ENCODE data around the gene DAB1. TPM values are rescaled to one million over a fixed set of nuclear protein-coding genes. Genes with fewer than 3 reads are reported as not detected.

Gene DAB1
- total and polyA plus RNA-seq, 2 of the 8 experiments (the other 6 are each of a cell fraction or from before 2014, with no cell fraction given): 4.4 to 11.8 TPM

GRCh38 chr1:57369889-57370288, 54.0 kb downstream of the DAB1 start:
- ChIA-PET POLR2A (ENCODE audit: partially characterized antibody) (interaction anchor here (0.5 kb wide), 1 partner anchor 62 kb away, joined by 3 read pairs; no protein-coding TSS in a partner anchor), CTCF (ENCODE audit: partially characterized antibody) (interaction anchor here (1.5 kb wide), 1 partner anchor 9 kb away, joined by 4 read pairs; no protein-coding TSS in a partner anchor)
- Histone ChIP-seq H3K4me1 (replicated peaks in 1 of 4; ENCODE audit: control insufficient read depth in 3 of 4, insufficient read depth in 4 of 4, low read length in 3 of 4) (peaks cover 0 to 6% (median 3%) of the 10 kb centered on the region in 4 experiments; a peak in 4 of 7 replicates), H2BK5ac (ENCODE audit: low read depth, low read length) (no peak overlapping the region), H3K14ac (ENCODE audit: insufficient read length) (no peak overlapping the region), H3K18ac (ENCODE audit: extremely low read depth, low read length) (no peak overlapping the region), H4K8ac (ENCODE audit: extremely low read depth, insufficient read depth, low read length) (no peak overlapping the region), H3K27me3 (replicated peaks in 1 of 4; ENCODE audit: control insufficient read depth in 3 of 4, extremely low read depth in 1 of 4, insufficient read depth in 3 of 4, low read length in 3 of 4) (no peaks in the 10 kb centered on the region), H3K9ac (replicated peaks in 1 of 4; ENCODE audit: extremely low read depth in 1 of 4, low read depth in 3 of 4, low read length in 3 of 4) (no peak overlapping the region), H4K91ac (replicated peaks; ENCODE audit: insufficient read length, low read length) (no peak overlapping the region), H2BK15ac (ENCODE audit: low read length) (no peak overlapping the region), H3K23me2 (ENCODE audit: low read depth, low read length) (no peaks in the 10 kb centered on the region), H3K23ac (ENCODE audit: insufficient read length) (no peak overlapping the region), H3K79me1 (ENCODE audit: low read depth, low read length) (no peaks in the 10 kb centered on the region), H3K4me3 (ENCODE audit: extremely low read depth in 1 of 4, insufficient read depth in 2 of 4, low read depth in 3 of 4, low read length in 4 of 4) (no peak overlapping the region), H2BK20ac (ENCODE audit: low read length) (no peak overlapping the region), H3K79me2 (ENCODE audit: control insufficient read depth in 1 of 2, insufficient read depth in 2 of 2, low read length in 2 of 2) (no peaks in the 10 kb centered on the region), H2AK5ac (ENCODE audit: low read depth, low read length) (peak overlapping the region; percentile 41; the same call in 1 of the 2 replicates), H3K4ac (replicated peaks; ENCODE audit: insufficient read length, low read depth, low read length) (no peak overlapping the region), H3K9me3 (ENCODE audit: insufficient read depth in 2 of 2, low read depth in 1 of 2, low read length in 1 of 2) (no peaks in the 10 kb centered on the region), H2BK120ac (replicated peaks; ENCODE audit: low read depth, low read length) (no peak overlapping the region), H4K20me1 (replicated peaks in 1 of 2; ENCODE audit: control insufficient read depth in 1 of 2, insufficient read depth in 2 of 2, low read length in 2 of 2) (no peaks in the 10 kb centered on the region), H3K27ac (ENCODE audit: low read depth, low read length) (no peak overlapping the region), H2BK12ac (ENCODE audit: low read depth, low read length) (no peak overlapping the region), H2AFZ (ENCODE audit: low read length) (no peak overlapping the region), H3K56ac (replicated peaks; ENCODE audit: insufficient read length, low read depth, low read length) (no peak overlapping the region), H4K5ac (ENCODE audit: insufficient read length, low read depth, low read length) (no peak overlapping the region), H3K36me3 (ENCODE audit: control insufficient read depth in 2 of 4, insufficient read depth in 4 of 4, low read length in 3 of 4) (no peaks in the 10 kb centered on the region), H3K4me2 (ENCODE audit: insufficient read depth in 1 of 2, low read depth in 2 of 2, low read length in 2 of 2) (no peak overlapping the region)
- DNase-seq (ENCODE audit: low read depth in 1 of 2, low spot score in 2 of 2): no peak
- TF ChIP-seq BACH1 (IDR thresholded peaks at IDR 0.05; ENCODE audit: low read length) (no peak), RAD21 (IDR thresholded peaks at IDR 0.05 in 1 of 2, conservative IDR thresholded peaks at IDR 0.05 in 1 of 2; ENCODE audit: low read depth in 2 of 2, low read length in 2 of 2) (0 out of 4 replicates have a peak, but pooled peaks of 1 of the 2 experiments have one; percentile 1), MAX (IDR thresholded peaks at IDR 0.05) (no peak), SP2 (IDR thresholded peaks at IDR 0.05; ENCODE audit: low read length) (no peak), BRCA1 (IDR thresholded peaks at IDR 0.05; ENCODE audit: low read depth, low read length) (no peak)
- peak; percentile 39 for FAIRE-seq
- 87% methylated on average over 4 of the region's 4 CpGs; no CpG with 5 or more reads in 1 of the 2 experiments for WGBS, 2 experiments (ENCODE audit: extremely low coverage in 1 of 2, insufficient coverage in 1 of 2, insufficient read length in 1 of 2, insufficient replicate concordance in 2 of 2, low coverage in 1 of 2, low lambda C conversion rate in 2 of 2, missing lambda C conversion rate in 1 of 2)

Data from H1 (cell line).